Stimulated activated CD4-positive, alpha-beta T cell treated with anti-CD3 and anti-CD28 coated beads, Interleukin-2, amount 100 ng/mL, for 4 hours (primary cell): Measurements from ENCODE around the gene MCM8.

ENCODE experiments used
- DNase-seq: peaks from one replicate; pipeline ENCODE4 v3.0.0-alpha.2; 2020; ENCODE audit warnings: low read depth

MCM8 gene

DNA sequence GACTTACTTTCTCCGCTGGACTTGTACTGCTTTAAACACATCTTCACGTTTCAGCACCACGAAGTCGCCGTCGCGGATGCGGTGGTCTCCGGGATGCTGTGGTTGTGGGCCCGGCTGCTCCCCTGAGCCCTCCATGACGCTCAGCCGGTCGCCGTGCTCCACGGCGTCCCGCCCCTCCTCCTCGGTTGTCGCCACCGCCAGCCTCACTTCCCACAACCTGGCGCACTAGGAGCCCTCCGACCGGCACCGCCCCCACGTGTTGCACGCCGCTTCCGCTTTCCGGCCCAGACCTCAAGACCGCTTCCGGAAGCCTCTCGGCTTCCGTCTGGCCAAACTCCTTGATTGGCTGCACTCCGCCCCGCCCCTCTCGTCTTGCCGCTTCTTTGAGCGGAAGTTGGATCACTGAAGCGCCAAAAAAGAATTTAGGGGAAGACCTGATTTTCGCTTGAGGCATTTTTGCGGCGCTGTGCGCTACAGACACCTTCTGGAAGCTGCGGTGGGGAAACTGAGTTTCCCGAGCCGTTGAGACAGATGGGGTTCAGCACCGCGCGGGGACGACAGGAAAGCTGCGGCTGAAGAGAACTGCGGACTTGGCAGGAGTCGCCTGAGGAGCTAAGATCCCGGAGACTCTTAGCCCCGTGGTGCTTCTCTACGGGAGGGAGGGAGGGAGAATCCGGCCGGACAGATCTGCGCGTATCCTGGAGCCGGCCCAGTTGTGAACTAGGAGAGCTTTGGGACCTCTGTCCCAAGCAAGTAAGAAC lies at the start of gene MCM8, which contains the start of gene TRMT6:
TSS of gene MCM8 (plus strand) at position 382 of the 761 bp plus-strand sequence. CDS start 1,364 bp downstream, outside the sequence.
TSS of gene TRMT6 (minus strand) at position 263 of the 761 bp plus-strand sequence. CDS start at position 135, 128 bp downstream.
- peak; percentile 93 for DNase-seq

DNA sequence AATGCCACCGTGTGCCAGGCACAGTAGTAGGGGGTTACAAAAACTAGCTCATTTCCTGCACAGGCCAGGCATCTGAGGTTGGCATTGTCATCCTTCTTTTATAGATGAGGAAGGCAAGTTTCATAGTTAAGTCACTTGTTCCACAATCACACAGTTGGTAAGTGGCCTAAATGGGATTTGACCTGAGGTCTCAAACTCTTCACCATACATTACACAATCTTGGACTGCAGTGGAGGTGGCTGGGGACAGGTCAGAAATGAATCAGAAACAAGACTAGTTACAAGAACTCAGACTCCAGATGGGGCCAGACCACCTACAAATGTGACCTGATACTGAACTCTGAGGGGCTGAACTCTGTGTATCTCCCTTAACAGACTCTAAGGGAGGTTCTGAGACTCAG lies 49.5 kb upstream of the MCM8 start:
- no peak for DNase-seq

DNA sequence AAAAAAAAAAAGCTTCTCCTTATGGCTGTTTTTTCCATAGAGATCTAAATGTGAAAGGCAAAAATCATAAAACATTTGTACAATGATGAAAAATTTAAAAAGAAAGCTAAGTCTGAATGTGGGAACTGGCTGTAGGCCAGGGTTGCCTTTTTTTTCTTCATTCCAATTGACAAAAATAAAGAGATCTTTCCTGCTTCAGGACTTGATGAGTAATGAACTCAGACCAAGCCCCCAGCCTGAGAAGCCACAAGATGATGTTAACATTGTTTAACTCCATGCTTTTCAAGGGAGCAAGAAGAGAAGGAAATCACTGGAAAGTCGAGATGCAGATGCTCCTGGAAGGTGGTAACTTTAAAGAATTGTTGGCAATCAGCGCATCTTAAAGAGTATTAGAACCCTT lies 41.5 kb upstream of the MCM8 start:
- DNase-seq = no peak

DNA sequence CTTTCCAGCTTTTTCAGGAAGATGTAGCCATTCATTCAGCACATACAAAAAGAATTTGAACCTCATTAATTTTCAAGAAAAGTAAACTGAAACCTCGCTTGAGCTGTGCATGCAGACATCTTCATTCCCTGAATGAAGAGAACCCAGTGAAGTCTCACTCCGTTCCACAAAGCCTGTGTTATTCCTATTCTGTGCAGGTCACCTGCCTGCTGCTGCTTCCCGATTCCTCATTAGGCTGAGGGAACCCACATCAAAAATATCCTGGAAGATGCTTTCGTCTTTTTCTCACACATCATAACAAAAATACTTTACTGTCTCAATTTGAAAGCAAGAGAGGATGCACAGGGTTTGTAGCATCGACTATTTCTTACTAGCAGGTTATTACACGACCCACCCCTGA lies 40.3 kb upstream of the MCM8 start:
- no peak for DNase-seq

DNA sequence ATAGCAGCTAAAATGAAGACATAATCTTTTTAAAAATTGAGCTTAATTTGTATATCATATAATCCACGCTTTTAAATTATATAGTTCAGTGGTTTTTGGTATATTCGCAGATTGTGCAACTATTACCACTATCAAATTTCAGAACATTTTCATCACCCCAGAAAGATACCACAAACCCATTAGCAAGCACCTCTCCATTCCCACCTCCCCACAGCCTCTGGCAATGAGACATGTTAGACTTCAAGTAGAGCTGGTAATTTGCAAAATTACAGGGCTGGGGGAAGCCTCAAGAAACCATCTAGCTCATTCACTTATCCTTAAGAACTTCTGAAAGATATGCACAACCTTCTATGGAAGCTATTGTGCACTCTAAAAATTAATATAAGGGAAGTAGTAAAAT lies 37.3 kb upstream of the MCM8 start:
- DNase-seq = no peak

DNA sequence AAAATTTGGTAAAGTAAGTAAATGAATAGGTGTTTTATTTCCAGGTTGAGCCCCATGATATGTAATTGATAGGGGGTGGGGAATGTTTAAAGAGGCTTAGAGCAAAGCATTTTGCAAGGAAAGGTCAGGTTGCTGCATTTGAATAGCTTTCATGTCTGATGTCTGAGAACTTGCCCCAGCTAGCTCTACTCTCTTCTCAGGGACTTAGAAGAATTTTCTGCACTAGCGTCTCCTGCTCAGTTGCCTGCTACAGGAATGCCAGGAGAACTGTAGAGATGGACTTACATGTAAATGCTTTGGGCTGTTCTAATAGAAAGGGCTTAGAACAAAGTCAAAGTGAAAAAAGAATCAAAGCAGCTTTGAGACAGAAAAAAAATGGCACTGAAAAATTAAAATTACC lies 35.6 kb upstream of the MCM8 start:
- no peak for DNase-seq

DNA sequence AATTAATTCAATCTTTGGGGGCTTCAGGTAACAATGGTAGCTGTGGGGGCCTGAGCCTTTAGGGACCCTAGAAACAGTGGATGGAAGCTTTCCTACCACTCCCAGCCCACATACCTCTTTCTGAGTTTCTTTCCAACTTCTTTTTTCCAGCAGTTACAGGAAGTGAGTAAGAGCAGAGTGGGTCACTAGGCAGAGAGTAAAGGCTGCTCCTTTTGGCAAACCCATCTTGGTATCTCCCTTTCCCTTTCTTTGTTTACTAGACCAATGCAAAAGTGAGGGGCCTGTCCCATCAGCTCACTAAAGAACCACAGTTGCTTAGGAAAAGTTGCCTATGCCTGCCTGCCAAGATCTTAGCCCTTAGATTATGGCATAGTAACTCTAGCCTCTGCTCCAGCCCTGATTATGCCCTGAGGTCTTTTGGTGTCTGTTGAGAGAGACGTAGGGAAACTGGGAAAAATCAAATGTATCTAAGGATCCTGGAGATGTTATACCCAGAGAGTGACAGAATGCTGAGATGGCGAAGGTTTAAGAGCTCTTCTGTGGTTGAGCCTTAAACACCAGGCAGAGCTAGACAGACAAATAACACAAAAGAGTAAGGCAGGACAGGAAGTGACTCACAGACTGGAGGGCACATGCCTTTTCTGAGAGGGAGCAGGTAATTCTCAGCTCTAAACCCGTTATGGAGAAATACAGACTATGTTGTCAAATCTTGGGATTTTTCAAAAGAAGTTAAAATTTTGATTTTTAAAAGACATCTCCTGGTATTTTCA lies 31.4 kb upstream of the MCM8 start:
- no peak for DNase-seq

DNA sequence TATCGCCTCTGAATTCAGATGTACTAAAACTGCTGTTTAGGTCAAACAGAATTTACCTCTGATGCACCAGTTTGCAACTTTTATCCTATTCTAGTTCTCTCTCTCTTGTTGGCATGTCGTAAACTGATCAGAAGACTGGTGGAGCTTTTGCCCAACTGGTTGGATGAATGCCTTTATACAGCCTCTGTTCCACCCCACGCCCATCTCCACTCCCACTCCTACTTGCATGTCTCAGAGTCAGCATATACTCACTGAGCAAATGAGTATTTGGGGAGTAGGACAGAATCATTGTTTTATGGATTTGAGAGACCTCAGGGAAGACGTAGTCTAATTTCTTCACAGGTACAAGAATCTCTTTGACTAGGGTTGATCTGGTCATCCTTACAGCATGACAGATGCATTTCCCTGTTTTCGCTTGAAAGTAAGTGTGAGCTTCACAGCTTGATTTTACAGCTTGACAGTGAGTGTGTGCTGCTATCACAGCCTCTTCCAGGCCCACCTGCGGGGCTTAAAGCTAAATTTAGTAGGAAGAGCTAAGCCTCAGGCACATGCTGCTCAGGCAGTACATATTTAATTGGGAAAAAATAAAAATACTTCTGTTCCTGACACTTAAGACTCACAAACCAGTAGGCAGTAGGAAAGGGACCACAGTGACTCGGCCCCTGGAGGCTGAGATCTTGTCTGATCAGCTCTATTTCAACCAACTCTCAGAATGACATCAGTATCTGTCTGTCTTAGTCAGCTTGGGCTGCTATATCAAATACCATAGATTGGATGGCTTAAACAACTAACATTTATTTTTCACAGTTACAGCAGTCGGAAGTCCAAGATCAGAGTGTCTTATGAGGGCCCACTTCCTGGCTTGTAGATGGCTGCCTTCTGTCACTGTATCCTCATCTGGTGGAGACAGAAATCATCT lies 30.6 kb upstream of the MCM8 start:
- no peak for DNase-seq

DNA sequence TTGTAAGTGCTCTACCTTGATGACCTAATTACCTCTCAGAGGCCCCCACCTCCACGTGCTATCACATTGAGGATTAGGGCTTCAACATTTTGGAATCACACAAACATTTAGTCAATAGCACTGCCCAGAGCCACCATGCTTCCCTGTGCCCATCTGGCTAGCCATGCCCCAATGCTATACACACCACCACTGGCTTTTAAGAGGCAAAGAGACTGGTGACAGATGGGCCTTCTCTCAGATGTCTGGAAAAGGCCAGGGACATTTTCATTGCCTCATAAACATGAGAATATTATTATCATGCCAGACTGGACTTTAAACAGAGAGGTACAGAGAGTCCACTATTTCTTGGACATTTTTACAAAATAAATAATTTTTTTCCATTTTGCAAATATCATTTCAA lies 29.9 kb upstream of the MCM8 start:
- no peak for DNase-seq

DNA sequence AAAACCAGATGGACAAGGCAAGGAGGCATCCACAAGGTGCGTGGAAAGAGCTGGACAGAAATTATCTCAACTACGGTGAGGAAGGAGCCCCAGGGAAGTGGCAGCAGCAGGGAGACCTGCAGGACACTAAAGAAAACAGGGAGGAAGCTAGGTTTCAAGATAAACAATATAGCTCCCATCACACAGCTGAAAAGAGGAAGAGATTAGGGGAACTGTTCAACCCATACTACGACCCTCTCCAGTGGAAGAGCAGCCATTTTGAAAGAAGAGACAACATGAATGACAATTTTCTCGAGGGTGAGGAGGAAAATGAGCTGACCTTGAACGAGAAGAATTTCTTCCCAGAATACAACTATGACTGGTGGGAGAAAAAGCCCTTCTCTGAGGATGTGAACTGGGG lies 27.0 kb upstream of the MCM8 start:
- DNase-seq = no peak

DNA sequence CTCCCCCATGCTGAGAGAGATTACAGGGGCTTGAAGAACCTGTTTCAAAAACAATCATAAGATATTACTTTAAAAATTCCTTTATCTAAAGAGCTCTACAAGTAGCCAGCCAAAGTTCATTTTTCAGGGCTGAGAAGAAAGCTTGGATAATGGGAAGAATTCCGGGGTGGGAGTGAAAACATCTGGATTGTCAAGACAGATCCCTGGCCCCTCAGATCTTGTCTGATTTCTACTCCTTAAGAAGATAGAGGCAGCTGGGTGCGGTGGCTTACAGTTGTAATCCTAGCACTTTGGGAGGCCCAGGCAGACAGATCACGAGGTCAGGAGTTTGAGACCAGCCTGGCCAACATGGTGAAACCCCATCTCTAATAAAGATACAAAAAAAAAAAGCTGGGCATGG lies 24.9 kb upstream of the MCM8 start:
- DNase-seq = no peak

DNA sequence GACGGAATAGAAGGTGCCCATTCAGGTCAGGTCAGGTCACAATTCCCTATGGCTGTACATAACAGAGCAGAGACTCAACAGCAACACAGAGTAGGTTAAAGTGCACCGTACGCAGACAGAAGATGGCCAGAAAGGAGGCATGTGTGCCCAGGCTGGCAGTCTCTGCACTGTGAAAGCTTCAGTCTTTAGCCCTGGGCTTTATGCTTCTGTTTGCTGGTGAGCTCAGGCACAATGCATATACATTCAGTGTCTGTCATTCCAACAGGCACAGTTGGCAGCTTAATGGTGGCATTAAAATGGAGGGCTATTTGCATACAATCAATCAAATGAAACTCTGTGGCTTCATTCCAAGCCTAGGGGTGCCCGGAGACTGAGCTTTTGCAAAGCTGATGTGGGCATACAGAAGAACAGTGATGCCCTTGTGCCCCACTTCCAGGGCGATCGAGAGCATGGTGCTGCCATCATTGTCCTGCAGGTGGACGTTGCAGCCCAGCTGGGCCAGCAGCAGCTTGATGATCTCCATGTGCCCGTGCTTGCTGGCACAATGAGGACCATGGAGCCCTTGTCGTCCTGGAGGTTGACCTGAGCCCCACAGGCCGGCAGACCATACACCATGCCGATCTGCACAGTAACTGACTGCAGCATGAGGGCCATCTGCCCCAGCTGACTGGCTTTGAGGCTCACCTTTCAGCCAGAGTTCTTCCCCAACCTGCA lies 22.5 kb upstream of the MCM8 start:
- no peak for DNase-seq

DNA sequence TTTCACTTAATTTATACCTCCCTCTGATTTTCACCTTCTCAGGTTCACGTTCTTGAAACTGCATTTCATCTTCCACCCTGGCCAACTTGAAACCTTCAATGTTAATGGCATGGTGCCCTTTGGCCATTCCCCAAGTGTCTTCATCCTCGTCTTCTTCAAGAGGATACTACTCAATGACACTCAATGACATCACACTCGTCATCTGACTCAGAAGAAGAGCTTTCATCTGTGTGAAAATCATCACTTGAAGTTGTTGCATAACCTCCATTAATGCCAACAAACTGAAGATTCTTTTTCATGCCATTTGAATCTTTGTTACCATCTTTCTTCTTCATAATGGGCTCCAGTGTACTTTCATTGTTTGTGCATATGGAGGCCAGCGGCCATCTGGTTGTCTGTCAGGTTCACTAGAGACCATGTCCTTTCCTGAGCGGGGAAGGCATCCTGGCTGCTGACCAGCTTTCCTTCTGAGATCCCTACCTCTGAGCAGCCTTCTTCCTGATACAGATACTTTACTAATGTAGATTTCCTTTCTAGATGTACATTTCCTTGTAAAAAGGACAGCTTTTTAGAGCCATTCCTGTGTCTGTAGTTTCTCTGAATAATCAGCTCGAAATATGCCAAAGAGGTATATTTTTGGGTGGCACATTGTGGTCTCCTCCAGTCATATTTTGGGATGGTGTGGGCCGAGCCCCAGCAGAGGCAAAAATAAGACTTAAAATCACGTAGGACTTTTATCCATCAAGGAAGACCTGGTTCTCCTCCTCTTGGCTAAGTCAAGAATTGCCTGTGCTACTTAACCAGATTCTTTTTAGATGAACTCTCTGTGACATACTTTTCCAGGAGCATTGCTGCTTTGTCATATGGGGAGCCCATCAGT lies 21.4 kb upstream of the MCM8 start:
- DNase-seq = no peak

DNA sequence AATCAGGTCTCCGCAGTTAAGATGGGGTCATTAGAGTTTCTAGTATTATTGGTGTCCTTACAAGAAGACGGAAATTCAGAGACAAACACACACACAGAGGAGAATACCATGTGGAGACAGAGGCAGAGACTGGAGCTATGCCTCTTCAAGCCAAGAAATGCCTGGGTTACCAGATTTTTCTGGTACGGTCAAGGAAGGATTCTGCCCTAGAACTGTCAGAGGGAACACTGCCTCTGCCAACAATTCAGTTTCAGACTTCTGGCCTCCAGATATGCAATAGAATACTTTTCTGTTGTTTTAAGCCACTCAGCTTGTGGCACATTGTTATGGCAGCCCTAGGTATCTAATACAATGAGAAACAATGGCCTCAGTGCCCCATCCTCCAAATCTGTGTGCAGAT lies 19.0 kb upstream of the MCM8 start:
- no peak for DNase-seq

DNA sequence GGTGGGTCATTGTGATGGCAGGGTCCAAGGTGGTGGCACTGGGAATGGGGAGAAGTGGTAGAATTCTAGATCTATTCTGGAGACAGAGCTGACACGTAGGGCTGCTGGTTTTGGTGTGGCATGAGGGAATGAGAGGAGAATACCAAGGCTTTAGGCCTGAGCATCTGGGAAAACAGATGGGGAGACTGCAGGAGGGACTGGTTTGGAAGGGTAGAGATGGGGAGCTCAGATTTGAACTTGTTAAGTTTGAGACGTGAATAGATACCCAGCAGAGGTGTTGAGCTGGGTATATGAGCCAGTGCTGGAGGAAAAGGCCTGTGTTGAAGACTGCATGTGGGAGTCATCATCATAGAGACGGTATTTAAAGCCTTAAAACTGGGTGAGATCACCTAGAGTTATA lies 17.7 kb upstream of the MCM8 start:
- no peak for DNase-seq

DNA sequence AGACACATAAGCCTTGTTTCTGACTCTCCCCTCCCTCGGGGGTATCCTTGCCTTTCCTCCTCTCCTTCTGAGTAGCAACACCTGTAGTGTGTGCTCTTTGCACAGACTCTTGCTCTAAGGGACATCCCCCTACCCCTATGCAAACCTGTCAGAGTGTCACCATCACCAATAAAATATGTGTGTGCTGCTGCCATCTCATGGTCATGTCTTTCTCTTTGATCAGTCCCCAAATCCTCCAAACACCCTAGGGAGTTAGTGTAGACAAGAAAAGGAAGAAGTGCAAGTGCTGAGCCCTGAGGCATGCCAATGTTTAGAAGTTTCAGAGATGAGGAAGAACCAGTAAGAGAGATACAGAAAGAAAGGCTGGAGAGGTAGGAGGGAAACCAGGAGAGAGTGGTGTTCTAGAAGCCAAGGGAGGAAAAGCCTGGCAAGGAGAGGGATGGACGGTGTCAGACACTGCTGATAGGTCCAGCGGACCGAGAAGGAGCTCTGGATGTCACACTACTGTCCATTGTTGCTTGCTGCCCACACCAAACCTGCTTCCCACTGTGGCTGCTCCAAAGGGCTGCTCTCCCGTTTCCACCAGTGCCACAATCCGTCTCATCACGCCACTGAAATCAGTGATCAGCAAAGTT lies 16.5 kb upstream of the MCM8 start:
- no peak for DNase-seq

DNA sequence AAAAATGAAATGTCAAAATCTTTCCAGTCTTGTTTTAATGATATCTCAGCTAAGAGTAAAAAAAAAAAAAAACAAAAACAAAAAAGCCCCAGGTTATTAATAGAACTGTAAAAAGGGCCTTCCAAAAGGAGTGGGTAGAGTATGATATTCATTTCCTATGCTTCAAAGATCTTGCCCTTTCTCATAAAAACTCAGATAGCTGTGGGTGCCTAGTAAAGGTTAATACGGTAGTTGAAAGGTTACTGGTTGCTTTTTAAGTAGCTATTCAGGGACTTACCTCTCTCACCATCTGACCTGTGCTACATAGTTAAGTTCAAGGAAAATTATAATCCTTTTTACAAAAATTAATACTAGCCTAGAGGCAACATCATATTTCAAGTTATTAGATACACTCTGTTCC lies 15.1 kb upstream of the MCM8 start:
- DNase-seq = no peak

DNA sequence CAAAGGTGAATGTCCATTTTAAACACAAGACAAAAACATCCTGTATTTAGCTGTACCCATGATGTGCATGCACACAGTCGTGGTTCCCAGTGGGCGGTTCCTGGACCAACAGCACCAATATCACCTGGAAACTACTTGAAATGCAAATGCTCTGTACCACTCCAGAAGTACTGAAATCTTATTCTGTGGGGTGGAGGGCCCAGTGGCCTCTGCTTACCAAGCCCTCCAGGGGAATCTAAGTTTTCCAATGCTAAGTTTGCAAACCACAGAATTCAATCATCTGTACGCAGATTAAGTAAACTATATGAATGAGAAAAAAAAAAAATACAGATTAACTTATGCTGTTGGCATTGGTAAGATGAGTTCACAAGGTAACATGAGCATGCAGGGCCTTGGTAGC lies 14.2 kb upstream of the MCM8 start:
- no peak for DNase-seq

DNA sequence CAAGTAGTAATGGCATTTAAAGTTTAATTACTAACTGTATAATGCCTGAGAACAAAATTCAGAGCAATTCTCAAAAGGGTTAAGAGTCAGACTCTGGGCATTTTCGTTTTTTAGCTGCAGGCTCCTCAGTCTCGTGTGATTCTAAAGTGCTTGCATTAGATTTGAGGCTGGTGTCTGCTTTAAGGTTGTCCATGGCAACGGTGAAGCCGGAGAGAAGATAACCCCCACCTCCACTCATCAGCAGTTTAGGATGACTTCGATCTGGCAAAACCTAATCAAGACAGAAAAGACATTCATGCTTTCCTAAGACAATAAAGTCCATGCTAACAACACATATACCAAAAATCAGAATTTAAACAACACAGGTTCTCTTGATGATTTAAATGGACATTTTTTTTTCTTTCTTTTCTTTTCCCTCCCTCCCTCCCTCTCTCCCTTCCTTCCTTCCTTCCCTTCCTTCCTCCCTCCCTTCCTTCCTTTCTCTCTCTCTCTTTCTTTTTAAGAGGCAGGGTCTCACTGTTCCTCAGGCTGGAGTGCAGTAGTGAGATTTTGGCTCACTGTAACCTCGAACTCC lies 11.9 kb upstream of the MCM8 start:
- no peak for DNase-seq

DNA sequence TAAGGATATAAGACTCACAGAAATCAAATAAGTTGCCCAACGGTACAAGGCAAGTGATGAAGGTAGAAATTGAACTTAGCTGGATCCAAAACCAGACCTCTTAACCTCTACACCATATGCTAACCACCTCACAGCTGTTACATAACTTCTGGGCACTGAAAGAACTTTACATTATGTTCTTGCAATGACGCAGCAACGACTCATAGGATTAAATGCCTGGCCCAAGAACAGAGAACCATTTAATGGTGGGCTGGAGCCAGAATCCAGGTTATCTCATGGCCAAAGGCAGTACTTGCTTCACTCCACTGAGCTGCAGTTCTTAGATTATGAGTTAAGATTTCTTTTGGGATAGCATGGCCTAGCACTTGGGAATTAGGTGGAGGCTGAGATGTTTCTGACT lies 4.5 kb upstream of the MCM8 start:
- DNase-seq = no peak
